ENCODE results near the gene HTR3A. TPM values are rescaled to one million over a fixed set of nuclear protein-coding genes. Genes with fewer than 3 reads are reported as not detected.

HTR3A gene
- total and polyA plus RNA-seq, 11 donors = 0.15 to 0.23 TPM; not detected in 9

DNA sequence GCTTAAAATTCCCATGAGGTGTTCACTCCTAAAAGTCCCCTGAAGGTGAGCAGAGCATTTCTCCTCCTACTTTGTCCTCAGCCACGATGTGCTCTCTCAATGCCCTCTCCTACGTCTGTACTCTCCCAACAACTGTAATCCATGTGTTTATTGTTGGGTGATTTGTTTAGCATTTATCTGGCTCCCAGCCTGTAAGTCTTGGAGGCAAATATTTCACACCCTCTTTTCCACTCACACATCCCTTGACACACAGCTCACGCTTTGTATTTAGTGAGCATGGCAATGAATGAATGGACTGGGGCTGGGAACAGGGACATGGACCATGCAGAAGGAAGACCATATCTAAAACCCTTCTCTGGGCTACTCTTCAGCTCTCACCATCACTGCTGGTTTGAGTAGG is 22.6 kb downstream of the HTR3A start:
- H3K4me1 ChIP-seq = no peaks in the 10 kb centered on the region
- no peak overlapping the region for H3K4me3 ChIP-seq
- H3K36me3 ChIP-seq = no peaks in the 10 kb centered on the region
- no peaks in the 10 kb centered on the region for H3K9me3 ChIP-seq
- WGBS, 4 donors = 37 to 54% (median 44%) methylated on average over 3 of the region's 3 CpGs
- DNase-seq = no peak
- no peak for ATAC-seq
- peaks cover 0 to 33% (median 8%) of the 10 kb centered on the region in 9 donors for H3K27me3 ChIP-seq
- H3K27ac ChIP-seq = no peak overlapping the region
- intact Hi-C loops (cut with DNase I) = loop anchor here in 4 of 10 donors (10.0 kb wide), 2 partner anchors 93 to 103 kb away; partner anchors contain the start of gene HTR3B (in 1 of the 4)
- TF ChIP-seq POLR2A (IDR thresholded peaks at IDR 0.05) = no peak
- TF ChIP-seq, protein P1, sequence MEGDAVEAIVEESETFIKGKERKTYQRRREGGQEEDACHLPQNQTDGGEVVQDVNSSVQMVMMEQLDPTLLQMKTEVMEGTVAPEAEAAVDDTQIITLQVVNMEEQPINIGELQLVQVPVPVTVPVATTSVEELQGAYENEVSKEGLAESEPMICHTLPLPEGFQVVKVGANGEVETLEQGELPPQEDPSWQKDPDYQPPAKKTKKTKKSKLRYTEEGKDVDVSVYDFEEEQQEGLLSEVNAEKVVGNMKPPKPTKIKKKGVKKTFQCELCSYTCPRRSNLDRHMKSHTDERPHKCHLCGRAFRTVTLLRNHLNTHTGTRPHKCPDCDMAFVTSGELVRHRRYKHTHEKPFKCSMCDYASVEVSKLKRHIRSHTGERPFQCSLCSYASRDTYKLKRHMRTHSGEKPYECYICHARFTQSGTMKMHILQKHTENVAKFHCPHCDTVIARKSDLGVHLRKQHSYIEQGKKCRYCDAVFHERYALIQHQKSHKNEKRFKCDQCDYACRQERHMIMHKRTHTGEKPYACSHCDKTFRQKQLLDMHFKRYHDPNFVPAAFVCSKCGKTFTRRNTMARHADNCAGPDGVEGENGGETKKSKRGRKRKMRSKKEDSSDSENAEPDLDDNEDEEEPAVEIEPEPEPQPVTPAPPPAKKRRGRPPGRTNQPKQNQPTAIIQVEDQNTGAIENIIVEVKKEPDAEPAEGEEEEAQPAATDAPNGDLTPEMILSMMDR (IDR thresholded peaks at IDR 0.05) = no peak

DNA sequence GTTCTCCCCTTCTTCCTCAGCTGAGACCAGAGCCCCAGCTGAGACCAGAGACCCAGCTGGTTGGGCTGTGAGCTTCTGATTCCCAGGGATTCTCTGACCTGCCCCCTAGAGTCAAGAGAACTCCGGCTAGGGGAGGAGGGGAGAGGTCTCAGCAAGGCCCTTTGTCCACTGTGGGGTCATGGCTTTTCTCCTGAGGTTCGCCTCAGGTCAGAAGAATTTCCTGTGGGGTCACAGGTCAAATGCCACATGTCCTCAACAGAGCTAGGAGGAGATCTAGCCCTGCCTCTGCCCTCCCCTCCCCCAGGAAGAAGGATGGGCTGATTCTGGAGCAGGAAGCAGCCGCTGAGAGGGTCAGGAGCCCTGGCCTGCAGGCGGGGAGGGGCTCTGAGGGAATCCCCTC is 23.7 kb downstream of the HTR3A start:
- WGBS, 4 donors = 28 to 33% (median 31%) methylated on average over 2 to 4 of the region's 4 CpGs
- Histone ChIP-seq H3K4me1 (no peaks in the 10 kb centered on the region), H3K4me3 (no peak overlapping the region), H3K27ac (no peak overlapping the region), H3K9me3 (no peaks in the 10 kb centered on the region), H3K36me3 (no peaks in the 10 kb centered on the region), H3K27me3 (peaks cover 0 to 26% (median 8%) of the 10 kb centered on the region in 9 donors)
- intact Hi-C loops (cut with DNase I) = loop anchor here in 4 of 10 donors (10.0 kb wide), 2 partner anchors 94 to 104 kb away; partner anchors contain the start of gene HTR3B (in 1 of the 4)
- TF ChIP-seq POLR2A (IDR thresholded peaks at IDR 0.05) = no peak
- TF ChIP-seq, protein P1 (IDR thresholded peaks at IDR 0.05) = no peak
- ATAC-seq (no peak), DNase-seq (no peak)

DNA sequence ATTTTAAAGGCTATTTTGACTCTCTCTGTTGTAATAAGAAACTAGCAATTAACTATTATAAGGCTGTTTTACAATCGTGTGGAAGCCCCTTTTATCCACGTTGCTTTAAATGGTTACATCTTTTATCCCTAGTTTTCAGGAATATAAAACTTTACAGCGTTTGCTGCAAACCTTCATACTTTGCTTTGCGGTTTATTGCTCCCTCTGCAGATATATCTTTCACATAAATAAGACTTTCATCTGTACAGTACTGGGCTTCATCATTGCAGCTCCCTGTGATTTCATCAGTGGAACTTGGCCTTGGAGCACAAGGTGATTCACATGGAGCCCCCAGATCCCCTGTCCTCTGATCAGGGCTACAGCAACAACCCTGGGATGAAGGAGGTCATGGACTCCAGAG is 25.6 kb downstream of the HTR3A start:
- intact Hi-C loops (cut with DNase I) = no loop called here
- Histone ChIP-seq H3K9me3 (no peaks in the 10 kb centered on the region), H3K4me3 (no peak overlapping the region), H3K27me3 (peaks cover 0 to 30% (median 8%) of the 10 kb centered on the region in 9 donors), H3K4me1 (no peaks in the 10 kb centered on the region), H3K36me3 (no peaks in the 10 kb centered on the region), H3K27ac (no peak overlapping the region)
- WGBS, 4 donors = 79 to 85% (median 83%) methylated on average over 4 of the region's 4 CpGs
- ATAC-seq (no peak), DNase-seq (no peak)
- TF ChIP-seq POLR2A (IDR thresholded peaks at IDR 0.05) = no peak
- TF ChIP-seq, protein P1 (IDR thresholded peaks at IDR 0.05) = no peak

DNA sequence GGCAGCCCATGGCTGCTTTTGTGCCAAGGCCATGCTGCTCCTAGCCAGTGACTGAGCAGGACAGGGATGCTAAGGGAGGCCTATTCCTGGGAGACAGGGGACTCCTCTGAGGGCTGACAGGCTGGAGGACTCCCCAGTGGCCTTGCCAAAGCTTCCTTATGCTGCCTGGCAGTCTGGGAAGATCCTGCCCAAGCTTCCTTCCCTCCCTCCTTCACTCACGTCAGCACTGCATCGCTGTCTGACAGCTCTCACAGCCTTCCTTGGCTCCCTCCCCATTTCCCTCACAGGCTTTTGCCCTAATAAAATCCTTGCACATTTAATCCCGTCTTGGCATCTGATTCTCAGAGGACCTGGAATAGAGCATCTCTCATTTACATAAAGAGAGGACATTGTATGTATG is 26.5 kb downstream of the HTR3A start:
- no peaks in the 10 kb centered on the region for H3K9me3 ChIP-seq
- no peak overlapping the region for H3K27ac ChIP-seq
- peaks cover 0 to 30% (median 8%) of the 10 kb centered on the region in 9 donors for H3K27me3 ChIP-seq
- DNase-seq (no peak), ATAC-seq (no peak)
- H3K36me3 ChIP-seq = no peaks in the 10 kb centered on the region
- intact Hi-C loops (cut with DNase I) = no loop called here
- WGBS, 4 donors = 49 to 69% (median 59%) methylated on average over 3 of the region's 3 CpGs
- TF ChIP-seq POLR2A (IDR thresholded peaks at IDR 0.05) = no peak
- TF ChIP-seq, protein P1 (IDR thresholded peaks at IDR 0.05) = no peak
- H3K4me1 ChIP-seq = no peaks in the 10 kb centered on the region
- H3K4me3 ChIP-seq = no peak overlapping the region
